Skeletal muscle satellite cell (primary cell): Measurements from ENCODE around the gene ANKRD33B.

Experiments
- H3K27me3 ChIP-seq: 2 replicates; pipeline ENCODE4 v1.7.0; 2013; ENCODE audit warnings: low read length; ENCODE audit not compliant: control insufficient read depth, insufficient read depth
- H3K36me3 ChIP-seq: 2 replicates; pipeline ENCODE4 v1.7.0; 2013; ENCODE audit warnings: mild to moderate bottlenecking, control low read depth, low read length; ENCODE audit not compliant: insufficient read depth
- H3K4me1 ChIP-seq: 2 replicates; pipeline ENCODE4 v1.7.0; 2013; ENCODE audit warnings: low read length; ENCODE audit not compliant: control insufficient read depth, insufficient read depth
- H3K4me2 ChIP-seq: 2 replicates; pipeline ENCODE4 v1.7.0; 2013; ENCODE audit warnings: mild to moderate bottlenecking, low read length
- H3K4me3 ChIP-seq: 2 replicates; pipeline ENCODE4 v1.7.0; 2013; ENCODE audit warnings: low read length
- H3K9ac ChIP-seq: 2 replicates; pipeline ENCODE4 v1.7.0; 2013; ENCODE audit warnings: mild to moderate bottlenecking, low read depth, low read length, moderate library complexity
- H3K9me3 ChIP-seq: replicated peaks from 2 replicates; pipeline ENCODE4 v1.7.0; 2013; ENCODE audit warnings: mild to moderate bottlenecking, control low read depth, low read length

ANKRD33B gene

GRCh38 chr5:10576121-10576789 is 12.4 kb downstream of the ANKRD33B start:
- Histone ChIP-seq H3K4me2 (no peak overlapping the region), H3K4me1 (peaks cover 8% of the 10 kb centered on the region), H3K9ac (no peak overlapping the region), H3K9me3 (no peaks in the 10 kb centered on the region), H3K4me3 (no peak overlapping the region), H3K36me3 (no peaks in the 10 kb centered on the region), H3K27me3 (no peaks in the 10 kb centered on the region)

DNA sequence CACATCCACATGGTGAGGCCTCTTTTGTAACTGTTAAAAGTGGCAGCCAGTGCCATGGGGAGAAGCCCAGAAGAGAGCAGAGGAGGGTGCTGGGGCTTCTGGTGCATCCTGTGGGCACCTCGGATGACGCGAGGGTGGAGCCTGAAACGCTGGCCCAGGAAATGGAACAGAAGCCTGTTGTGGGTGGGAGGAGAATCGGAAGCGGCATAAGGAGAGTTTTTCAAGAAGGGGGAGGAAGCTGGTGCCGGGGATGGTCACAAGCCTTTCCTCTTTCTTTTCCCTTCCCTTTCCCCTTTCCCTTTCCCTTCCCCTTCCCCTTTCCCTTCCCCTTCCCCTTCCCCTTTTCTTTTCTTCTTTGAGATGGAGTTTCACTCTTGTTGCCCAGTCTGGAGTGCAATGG is 12.9 kb downstream of the ANKRD33B start:
- peaks cover 8% of the 10 kb centered on the region for H3K4me1 ChIP-seq
- H3K4me2 ChIP-seq = no peak overlapping the region
- no peaks in the 10 kb centered on the region for H3K9me3 ChIP-seq
- no peak overlapping the region for H3K9ac ChIP-seq
- no peak overlapping the region for H3K4me3 ChIP-seq
- no peaks in the 10 kb centered on the region for H3K36me3 ChIP-seq
- H3K27me3 ChIP-seq = no peaks in the 10 kb centered on the region

DNA sequence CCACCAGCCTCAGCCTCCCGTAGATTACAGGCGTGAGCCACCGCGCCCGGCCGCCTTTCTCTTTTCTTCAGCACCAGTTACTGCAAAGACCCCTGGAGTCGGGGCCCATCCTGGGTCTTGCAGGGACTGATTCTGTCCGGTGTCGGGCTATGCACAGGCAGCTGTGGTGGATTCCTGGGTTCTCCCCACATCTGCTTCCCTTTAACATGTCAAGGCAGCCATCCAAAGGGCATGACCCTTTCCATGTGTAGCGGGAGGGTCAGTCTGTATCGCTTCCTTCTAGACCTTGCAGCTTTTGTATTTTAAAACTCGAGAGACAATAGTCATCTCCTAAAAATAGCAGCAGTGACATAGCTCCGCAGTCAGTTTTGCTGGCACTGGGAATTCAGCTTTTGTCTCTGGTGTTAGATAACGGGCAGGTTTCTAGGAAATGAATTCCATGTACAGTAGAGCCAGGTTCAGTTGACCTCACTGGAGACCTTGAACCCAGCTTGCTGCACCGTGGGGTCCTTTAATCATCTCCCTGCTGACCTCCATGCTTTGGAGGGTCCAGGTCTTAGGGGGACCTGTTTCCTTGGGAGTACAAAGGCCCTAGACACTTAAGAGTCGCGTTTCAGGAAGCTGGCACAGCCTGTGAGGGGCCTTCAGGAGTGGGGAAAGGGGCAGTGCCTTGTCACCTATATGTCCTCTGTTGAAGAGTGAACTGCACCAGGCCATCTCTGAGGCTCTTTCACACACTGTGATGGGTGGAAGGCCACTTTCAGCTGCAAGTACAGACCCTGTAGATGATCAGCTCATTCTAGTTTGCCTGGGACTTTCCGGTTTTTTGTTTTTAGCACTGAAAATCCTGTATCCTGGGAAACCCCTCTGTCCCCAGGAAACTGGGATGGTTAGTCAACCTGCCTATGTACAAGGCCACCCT is 13.8 kb downstream of the ANKRD33B start:
- no peaks in the 10 kb centered on the region for H3K27me3 ChIP-seq
- no peaks in the 10 kb centered on the region for H3K36me3 ChIP-seq
- H3K4me2 ChIP-seq = no peak overlapping the region
- peaks cover 8% of the 10 kb centered on the region for H3K4me1 ChIP-seq
- no peaks in the 10 kb centered on the region for H3K9me3 ChIP-seq
- H3K9ac ChIP-seq = no peak overlapping the region
- no peak overlapping the region for H3K4me3 ChIP-seq

DNA sequence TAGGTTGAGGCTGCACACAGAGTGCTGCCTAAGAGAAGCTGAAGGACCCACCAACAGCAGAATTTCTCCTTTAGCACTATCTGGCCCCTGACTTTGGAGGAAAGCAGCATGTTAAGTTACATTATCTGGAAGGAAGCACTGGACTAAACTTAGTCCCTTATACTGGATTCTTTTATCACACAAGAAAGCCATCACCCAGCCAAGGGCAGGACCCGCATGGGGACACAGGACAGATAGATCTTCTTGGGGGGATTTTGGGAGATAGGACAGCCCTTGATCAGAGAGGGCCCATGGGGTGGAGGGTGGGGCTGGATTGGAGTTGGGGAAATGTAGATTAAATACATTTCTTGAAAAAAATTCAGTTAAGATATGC is 14.4 kb downstream of the ANKRD33B start:
- H3K9ac ChIP-seq = no peak overlapping the region

GRCh38 chr5:10578869-10579268 is 15.0 kb downstream of the ANKRD33B start:
- no peaks in the 10 kb centered on the region for H3K36me3 ChIP-seq
- H3K4me1 ChIP-seq = peaks cover 10% of the 10 kb centered on the region
- no peaks in the 10 kb centered on the region for H3K9me3 ChIP-seq
- H3K9ac ChIP-seq = no peak overlapping the region
- no peaks in the 10 kb centered on the region for H3K27me3 ChIP-seq
- H3K4me2 ChIP-seq = no peak overlapping the region
- H3K4me3 ChIP-seq = no peak overlapping the region

More for the DNA sequence above, 14.4 kb downstream of the ANKRD33B start:
- no peaks in the 10 kb centered on the region for H3K36me3 ChIP-seq
- no peaks in the 10 kb centered on the region for H3K9me3 ChIP-seq
- H3K4me2 ChIP-seq = no peak overlapping the region
- H3K27me3 ChIP-seq = no peaks in the 10 kb centered on the region
- no peak overlapping the region for H3K4me3 ChIP-seq
- H3K4me1 ChIP-seq = peaks cover 8% of the 10 kb centered on the region

DNA sequence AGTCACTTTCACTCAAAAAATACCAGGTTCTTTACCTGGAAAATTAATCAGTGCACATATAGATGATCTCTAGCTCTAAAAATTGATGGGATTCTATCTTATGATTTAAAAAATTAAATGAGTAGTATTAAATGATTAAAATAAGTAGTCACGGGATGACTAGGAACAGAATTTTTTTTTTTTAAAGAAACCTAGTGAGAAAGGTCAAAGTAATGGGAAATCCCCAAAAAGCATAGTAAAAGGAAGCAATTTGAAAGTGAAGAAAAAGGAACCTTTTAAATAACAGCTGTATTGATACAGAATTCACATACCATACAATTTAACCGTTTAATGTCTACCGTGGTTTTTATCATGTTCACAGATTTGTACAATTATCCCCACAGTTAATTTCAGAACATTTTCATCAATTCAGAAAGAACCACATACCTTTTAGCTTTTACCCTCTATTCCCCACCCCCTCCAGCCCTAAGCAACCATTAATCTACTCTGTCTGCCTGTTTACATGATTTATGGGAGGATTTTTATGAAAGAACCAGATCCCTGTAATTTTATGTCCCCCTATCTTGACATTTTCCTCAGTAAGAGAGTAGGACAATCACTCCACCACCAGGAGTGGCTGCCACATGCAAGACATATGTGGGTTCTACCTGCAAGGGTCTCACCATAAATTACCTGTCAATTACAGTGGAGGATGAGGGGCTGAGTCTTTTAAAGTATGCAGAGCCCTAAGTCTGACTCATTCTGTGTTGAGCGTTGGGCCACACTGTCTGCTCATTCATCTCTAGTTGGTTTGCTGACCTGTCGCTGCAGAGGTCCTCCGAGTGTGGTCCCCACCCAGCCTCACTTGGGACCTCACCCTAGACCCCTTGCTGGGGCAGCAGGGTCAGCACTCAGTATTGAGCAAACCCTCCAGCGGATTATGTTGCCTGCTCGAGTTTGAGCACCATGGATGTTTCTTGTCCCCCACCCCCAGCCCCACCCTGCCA is 16.0 kb downstream of the ANKRD33B start:
- Histone ChIP-seq H3K9me3 (no peaks in the 10 kb centered on the region), H3K4me2 (no peak overlapping the region), H3K36me3 (no peaks in the 10 kb centered on the region), H3K4me3 (no peak overlapping the region), H3K9ac (no peak overlapping the region), H3K27me3 (no peaks in the 10 kb centered on the region), H3K4me1 (peaks cover 11% of the 10 kb centered on the region)

GRCh38 chr5:10580531-10581423 is 16.9 kb downstream of the ANKRD33B start:
- Histone ChIP-seq H3K4me3 (no peak overlapping the region), H3K27me3 (no peaks in the 10 kb centered on the region), H3K9me3 (no peaks in the 10 kb centered on the region), H3K4me2 (no peak overlapping the region), H3K4me1 (peaks cover 11% of the 10 kb centered on the region), H3K36me3 (no peaks in the 10 kb centered on the region), H3K9ac (no peak overlapping the region)

- Histone ChIP-seq H3K9me3 (no peaks in the 10 kb centered on the region), H3K9ac (no peak overlapping the region), H3K36me3 (no peaks in the 10 kb centered on the region), H3K4me3 (no peak overlapping the region), H3K27me3 (no peaks in the 10 kb centered on the region), H3K4me2 (no peak overlapping the region), H3K4me1 (peaks cover 11% of the 10 kb centered on the region)
These were observed 17.5 kb downstream of the ANKRD33B start for GRCh38 chr5:10581424-10581748.

GRCh38 chr5:10581867-10582511 is 18.1 kb downstream of the ANKRD33B start:
- H3K36me3 ChIP-seq = no peaks in the 10 kb centered on the region
- H3K4me2 ChIP-seq = no peak overlapping the region
- H3K4me1 ChIP-seq = peaks cover 11% of the 10 kb centered on the region
- H3K27me3 ChIP-seq = no peaks in the 10 kb centered on the region
- no peak overlapping the region for H3K9ac ChIP-seq
- H3K9me3 ChIP-seq = no peaks in the 10 kb centered on the region
- H3K4me3 ChIP-seq = no peak overlapping the region

GRCh38 chr5:10582512-10582897 is 18.6 kb downstream of the ANKRD33B start:
- Histone ChIP-seq H3K27me3 (no peaks in the 10 kb centered on the region), H3K36me3 (no peaks in the 10 kb centered on the region), H3K4me2 (no peak overlapping the region), H3K4me3 (no peak overlapping the region), H3K9ac (no peak overlapping the region), H3K4me1 (peaks cover 8% of the 10 kb centered on the region), H3K9me3 (no peaks in the 10 kb centered on the region)
